Stimulated activated CD8-positive, alpha-beta memory T cell treated with anti-CD3 and anti-CD28 coated beads, Interleukin-4, amount 100 ng/mL, for 1 hour (primary cell): ENCODE results near the gene MXRA8.

Experiments
- DNase-seq, 2 donors: peaks; one replicate each; pipeline ENCODE4 v3.0.0-alpha.2; 2020; ENCODE audit warnings: low read depth in 2 of 2, low spot score in 1 of 2

Gene MXRA8

GRCh38 chr1:1352786-1353388 lies 5.5 kb downstream of the MXRA8 start:
- no peak for DNase-seq

GRCh38 chr1:1351511-1352427 lies 6.6 kb downstream of the MXRA8 start:
- no peak for DNase-seq

GRCh38 chr1:1349256-1350012 lies 8.9 kb downstream of the MXRA8 start, which contains the start of gene DVL1:
Gene DVL1, minus strand, starts transcription at chr1:1349418. Its CDS starts 353 bp downstream, at chr1:1349065.
- peak; percentile 28 to 49 for DNase-seq

- DNase-seq, result no peak
These were observed 9.7 kb downstream of the MXRA8 start for GRCh38 chr1:1348420-1349255.

GRCh38 chr1:1347663-1348419 lies 10.5 kb downstream of the MXRA8 start:
- DNase-seq, result no peak

- no peak for DNase-seq
These were observed 11.2 kb downstream of the MXRA8 start for GRCh38 chr1:1347026-1347595.

- DNase-seq, result no peak
These were observed 11.9 kb downstream of the MXRA8 start for GRCh38 chr1:1346501-1346890.

GRCh38 chr1:1345860-1346500 lies 12.4 kb downstream of the MXRA8 start:
- DNase-seq, result no peak

- DNase-seq, result no peak
These were observed 13.0 kb downstream of the MXRA8 start for GRCh38 chr1:1345384-1345783.

- no peak for DNase-seq
These were observed 13.5 kb downstream of the MXRA8 start for GRCh38 chr1:1344655-1345361.

GRCh38 chr1:1343811-1344421 lies 14.4 kb downstream of the MXRA8 start:
- no peak for DNase-seq

- no peak for DNase-seq
These were observed 15.7 kb downstream of the MXRA8 start for GRCh38 chr1:1342584-1343115.

- no peak for DNase-seq
These were observed 16.2 kb downstream of the MXRA8 start for GRCh38 chr1:1342061-1342562.

GRCh38 chr1:1341549-1342021 lies 16.8 kb downstream of the MXRA8 start:
- no peak for DNase-seq

GRCh38 chr1:1340791-1341548 lies 17.4 kb downstream of the MXRA8 start:
- no peak for DNase-seq

GRCh38 chr1:1340185-1340584 lies 18.2 kb downstream of the MXRA8 start:
- DNase-seq, result no peak

GRCh38 chr1:1338278-1338677 lies 20.1 kb downstream of the MXRA8 start:
- no peak for DNase-seq
